HG03064 (cell line): ENCODE measurements around the gene TEAD3.

ENCODE experiments used
- ATAC-seq: cut with Tn5 transposase; IDR thresholded peaks from one replicate; pipeline ENCODE4 v1.9.1; 2021; ENCODE audit warnings: low read depth; ENCODE audit not compliant: unreplicated experiment

The TEAD3 gene

GRCh38 chr6:35477551-35478179 is 19.2 kb downstream of the TEAD3 start:
- no peak for ATAC-seq

GRCh38 chr6:35477028-35477427 is 19.9 kb downstream of the TEAD3 start:
- ATAC-seq = no peak

GRCh38 chr6:35476004-35476403 is 20.9 kb downstream of the TEAD3 start:
- ATAC-seq = no peak

GRCh38 chr6:35475573-35475972 is 21.3 kb downstream of the TEAD3 start:
- no peak for ATAC-seq

GRCh38 chr6:35474942-35475570 is 21.8 kb downstream of the TEAD3 start:
- ATAC-seq = no peak

- ATAC-seq = no peak
Measured at GRCh38 chr6:35474131-35474941, 22.5 kb downstream of the TEAD3 start.

- no peak for ATAC-seq
Measured at GRCh38 chr6:35473850-35474130, 23.1 kb downstream of the TEAD3 start.

- ATAC-seq = no peak
Measured at GRCh38 chr6:35473075-35473849, 23.6 kb downstream of the TEAD3 start.

GRCh38 chr6:35471836-35472345 is 25.0 kb downstream of the TEAD3 start:
- ATAC-seq = no peak

GRCh38 chr6:35470663-35471120 is 26.2 kb downstream of the TEAD3 start:
- ATAC-seq = no peak

- ATAC-seq = no peak
Measured at GRCh38 chr6:35469751-35470662, 26.9 kb downstream of the TEAD3 start.

GRCh38 chr6:35468980-35469750 is 27.7 kb downstream of the TEAD3 start:
- no peak for ATAC-seq

GRCh38 chr6:35468181-35468979 is 28.5 kb downstream of the TEAD3 start, which contains the start of gene RPL10A:
Gene RPL10A, plus strand, starts transcription at chr6:35468401. Its CDS starts 34 bp downstream, at chr6:35468435.
- ATAC-seq = peak; percentile 75

GRCh38 chr6:35465646-35466045 is 31.2 kb downstream of the TEAD3 start:
- ATAC-seq = no peak

- no peak for ATAC-seq
Measured at GRCh38 chr6:35463292-35463691, 33.6 kb downstream of the TEAD3 start.

GRCh38 chr6:35461270-35461669 is 35.6 kb downstream of the TEAD3 start:
- ATAC-seq = no peak

GRCh38 chr6:35457907-35458306 is 39.0 kb downstream of the TEAD3 start:
- no peak for ATAC-seq
